B cell (primary cell): ENCODE results near the gene PIM1. TPM values are rescaled to one million over a fixed set of nuclear protein-coding genes. Genes with fewer than 3 reads are reported as not detected.

Source experiments
- ATAC-seq: fragments of 200-7000 bp; cut with Tn5 transposase; one replicate; pipeline ENCODE4 v1.10.0; 2021; ENCODE audit warnings: low read depth, mild to moderate bottlenecking, moderate number of reproducible peaks, moderate library complexity
- CTCF ChIA-PET: fragments of 350-600 bp; sonication (Branson Sonifier 250); formaldehyde crosslinking; loops from one replicate; lab custom pipeline; 2021; ENCODE audit warnings: antibody characterized with exemption, inconsistent platforms; lab: Charles Lee
- POLR2A ChIA-PET: fragments of 350-600 bp; sonication (Branson Sonifier 250); formaldehyde crosslinking; loops from one replicate; lab custom pipeline; 2021; ENCODE audit warnings: antibody characterized with exemption; lab: Charles Lee
- DNase-seq: peaks from one replicate; pipeline ENCODE4 v3.0.0; 2013
- H2AFZ ChIP-seq: 2 replicates; pipeline ENCODE4 v1.6.1; 2012; ENCODE audit warnings: mild to moderate bottlenecking, low read depth, low read length; ENCODE audit not compliant: insufficient read depth, poor library complexity, severe bottlenecking
- H3K27ac ChIP-seq, 2 donors: 1 replicate in 1 of 2; 2 replicates in 1 of 2; pipeline ENCODE4 v1.5.1; 2012 to 2013; ENCODE audit warnings: low read length in 2 of 2, mild to moderate bottlenecking in 2 of 2, moderate library complexity in 1 of 2
- H3K27me3 ChIP-seq, 4 experiments: fragments of 200-600 bp in 1 of 4; sonication (generic) in 1 of 4; replicated peaks in 1 of 4; 1 replicate in 2 of 4; 2 replicates in 2 of 4; pipeline versions ENCODE4 v1.6.1 to v1.7.0; 2013 to 2016; ENCODE audit warnings: low read length in 3 of 4, mild to moderate bottlenecking in 2 of 4, mixed read lengths in 1 of 4, moderate library complexity in 1 of 4; ENCODE audit not compliant: insufficient read depth in 4 of 4, control insufficient read depth in 3 of 4; ENCODE audit errors: control extremely low read depth in 1 of 4
- H3K36me3 ChIP-seq, 2 experiments: replicated peaks in 1 of 2; 1 replicate in 1 of 2; 2 replicates in 1 of 2; pipeline versions ENCODE4 v1.6.1 to v1.7.1; 2013; ENCODE audit warnings: low read length in 1 of 2; ENCODE audit not compliant: insufficient read depth in 2 of 2, control insufficient read depth in 1 of 2; ENCODE audit errors: control extremely low read depth in 1 of 2, extremely low read depth in 1 of 2
- H3K4me1 ChIP-seq, 2 donors: fragments of 200-600 bp in 1 of 2; sonication (generic) in 1 of 2; 1 replicate in 1 of 2; 2 replicates in 1 of 2; pipeline versions ENCODE4 v1.5.1 to v1.6.1; 2013 to 2017; ENCODE audit warnings: low read length in 2 of 2; ENCODE audit not compliant: control insufficient read depth in 2 of 2, insufficient read depth in 2 of 2
- H3K4me2 ChIP-seq: replicated peaks from 2 replicates; pipeline ENCODE3; 2012; ENCODE audit warnings: mild to moderate bottlenecking, low read depth, low read length; ENCODE audit not compliant: poor library complexity, severe bottlenecking
- H3K4me3 ChIP-seq, 5 experiments: fragments of 200-600 bp in 1 of 5; sonication (generic) in 1 of 5; 1 replicate in 3 of 5; 2 replicates in 2 of 5; pipeline versions ENCODE4 v1.5.1 to v1.7.0; 2011 to 2016; ENCODE audit warnings: low read length in 4 of 5, mild to moderate bottlenecking in 4 of 5, low read depth in 2 of 5, control low read depth in 1 of 5, moderate library complexity in 1 of 5; ENCODE audit not compliant: insufficient read depth in 1 of 5; ENCODE audit errors: control extremely low read depth in 1 of 5, extremely low read depth in 1 of 5
- H3K79me2 ChIP-seq: fragments of 200-600 bp; sonication (generic); one replicate; pipeline ENCODE4 v1.6.0; 2016; ENCODE audit warnings: low read length; ENCODE audit not compliant: control insufficient read depth, insufficient read depth
- H3K9ac ChIP-seq: fragments of 200-600 bp; sonication (generic); 2 replicates; pipeline ENCODE4 v1.6.1; 2017; ENCODE audit warnings: mild to moderate bottlenecking, low read length, moderate library complexity
- H3K9me3 ChIP-seq, 3 donors: one replicate each; pipeline versions ENCODE4 v1.6.1 to v1.7.1; 2013; ENCODE audit warnings: low read length in 2 of 3; ENCODE audit not compliant: control insufficient read depth in 2 of 3, insufficient read depth in 1 of 3; ENCODE audit errors: control extremely low read depth in 1 of 3
- H4K20me1 ChIP-seq: 2 replicates; pipeline ENCODE4 v1.6.0; 2012; ENCODE audit warnings: mild to moderate bottlenecking, low read length; ENCODE audit not compliant: insufficient read depth, control insufficient read depth, poor library complexity, severe bottlenecking
- H3K27ac Mint-ChIP-seq: one replicate; pipeline ENCODE4 v1.8.0; 2021; ENCODE audit warnings: mixed read lengths
- H3K27me3 Mint-ChIP-seq: one replicate; pipeline ENCODE4 v1.8.0; 2021; ENCODE audit warnings: mixed read lengths
- H3K4me1 Mint-ChIP-seq: one replicate; pipeline ENCODE4 v1.8.0; 2021; ENCODE audit warnings: mixed read lengths
- H3K4me3 Mint-ChIP-seq: one replicate; pipeline ENCODE4 v1.8.0; 2021; ENCODE audit warnings: mixed read lengths
- H3K9me3 Mint-ChIP-seq: one replicate; pipeline ENCODE4 v1.8.0; 2022; ENCODE audit warnings: mixed read lengths; ENCODE audit not compliant: insufficient read depth
- CTCF ChIP-seq: fragments of 200-600 bp; IDR thresholded peaks from one replicate; pipeline ENCODE4 v1.8.0; 2022; ENCODE audit warnings: antibody characterized with exemption, mild to moderate bottlenecking
- EZH2 ChIP-seq: IDR thresholded peaks from 2 replicates; pipeline ENCODE4 v1.6.1; 2012; ENCODE audit warnings: borderline replicate concordance, low read depth, mild to moderate bottlenecking, moderate library complexity, low read length; ENCODE audit not compliant: insufficient read depth, poor library complexity, severe bottlenecking
- WGBS: methylation state at CpG from one replicate; pipeline ENCODE4 v1.1.5; 2013; ENCODE audit warnings: missing lambda C conversion rate; ENCODE audit not compliant: insufficient coverage; 5-methylcytosine and 5-hydroxymethylcytosine counted together
- intact Hi-C: fragments of 100-400 bp; cut with micrococcal nuclease; formaldehyde crosslinking; loops from one replicate; pipeline ENCODE4 v1.10.0; 2022
- polyA plus RNA-seq: library from polyadenylated mRNA; depleted of rRNA; stranded (reverse); fragments of >200 nt; gene quantifications from 2 replicates; pipeline ENCODE4 v1.2.3, GENCODE V29; 2012
- total RNA-seq, 2 donors: library from RNA; stranded (reverse); fragments of 120-200 nt in 1 of 2; gene quantifications; 1 replicate in 1 of 2; 2 replicates in 1 of 2; pipeline versions ENCODE4 v1.2.3 to v1.2.4, GENCODE V29; 2013 to 2022

Gene PIM1
- total and polyA plus RNA-seq, 2 donors (not counting 1 experiment from before 2014, with no cell fraction given), result 13.6 to 102 TPM

GRCh38 chr6:37145443-37145842 lies 24.5 kb upstream of the PIM1 start:
- Histone ChIP-seq H2AFZ (no peak overlapping the region), H3K4me3 (no peak overlapping the region), H4K20me1 (no peaks in the 10 kb centered on the region), H3K79me2 (no peaks in the 10 kb centered on the region), H3K27ac (no peak overlapping the region), H3K9ac (no peak overlapping the region), H3K27me3 (no peaks in the 10 kb centered on the region), H3K9me3 (no peaks in the 10 kb centered on the region), H3K36me3 (no peaks in the 10 kb centered on the region), H3K4me1 (peaks cover 9 to 13% of the 10 kb centered on the region in 2 donors), H3K4me2 (no peak overlapping the region)
- H3K4me1 Mint-ChIP-seq, result peaks cover 38% of the 10 kb centered on the region
- DNase-seq, result no peak
- ChIA-PET CTCF (interaction anchor here (1.2 kb wide), 1 partner anchor 116 kb away, joined by 3 read pairs; no protein-coding TSS in a partner anchor), POLR2A (no interaction called here)
- intact Hi-C loops, result no loop called here
- ATAC-seq, result no peak
- no peaks in the 10 kb centered on the region for H3K9me3 Mint-ChIP-seq
- H3K27me3 Mint-ChIP-seq, result no peaks in the 10 kb centered on the region
- H3K27ac Mint-ChIP-seq, result peak overlapping the region; percentile 56
- H3K4me3 Mint-ChIP-seq, result peak overlapping the region; percentile 37
- WGBS, result 95% methylated on average over 7 of the region's 10 CpGs
- TF ChIP-seq CTCF (no peak), EZH2 (no peak)

- H3K4me3 Mint-ChIP-seq, result no peak overlapping the region
- H3K4me2 ChIP-seq, result no peak overlapping the region
- no peak overlapping the region for H3K9ac ChIP-seq
- H3K27me3 ChIP-seq, result no peaks in the 10 kb centered on the region
- H4K20me1 ChIP-seq, result no peaks in the 10 kb centered on the region
- no peak overlapping the region for H2AFZ ChIP-seq
- H3K9me3 ChIP-seq, result no peaks in the 10 kb centered on the region
- H3K4me1 Mint-ChIP-seq, result peaks cover 40% of the 10 kb centered on the region
- no peaks in the 10 kb centered on the region for H3K27me3 Mint-ChIP-seq
- 100% methylated on average over 2 of the region's 7 CpGs for WGBS
- ATAC-seq (no peak), DNase-seq (no peak)
- no peaks in the 10 kb centered on the region for H3K79me2 ChIP-seq
- H3K36me3 ChIP-seq, result no peaks in the 10 kb centered on the region
- intact Hi-C loops, result no loop called here
- peaks cover 12 to 13% of the 10 kb centered on the region in 2 donors for H3K4me1 ChIP-seq
- no peak overlapping the region for H3K27ac ChIP-seq
- TF ChIP-seq EZH2 (no peak), CTCF (no peak)
- CTCF ChIA-PET, result no interaction called here
- no peak overlapping the region for H3K4me3 ChIP-seq
- no peaks in the 10 kb centered on the region for H3K9me3 Mint-ChIP-seq
- POLR2A ChIA-PET, result no interaction called here
- H3K27ac Mint-ChIP-seq, result no peak overlapping the region
These were observed 23.2 kb upstream of the PIM1 start for GRCh38 chr6:37146735-37147157.
